Measurements from ENCODE around the gene ZNF329. TPM values are rescaled to one million over a fixed set of nuclear protein-coding genes. Genes with fewer than 3 reads are reported as not detected.

Gene ZNF329
- total RNA-seq, 1 experiment from 2014 or later = 9.8 TPM

DNA sequence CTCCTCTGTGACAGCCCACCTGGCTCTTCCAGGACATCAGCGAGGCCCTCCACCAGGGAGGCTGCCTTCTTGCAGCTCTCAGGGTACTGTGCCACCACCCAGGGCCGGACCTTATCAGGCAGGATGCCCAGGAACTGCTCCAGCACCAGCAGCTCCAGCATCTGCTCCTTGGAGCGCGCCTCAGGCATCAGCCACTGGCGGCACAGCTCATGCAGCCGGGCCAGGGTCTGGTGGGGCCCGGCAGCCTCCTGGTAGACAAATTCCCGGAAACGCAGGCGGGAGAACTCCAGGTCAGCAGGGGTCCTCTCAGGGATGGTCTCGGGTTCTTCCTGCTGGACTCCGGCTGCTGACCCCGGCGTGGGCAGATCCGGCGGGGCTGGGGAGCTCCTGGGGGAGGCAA is 60.7 kb downstream of the ZNF329 start:
- DNase-seq = no peak
- H3K9me3 ChIP-seq = 0 out of 2 replicates have a peak, but pooled peaks cover 3% of the 10 kb centered on the region
- no peaks in the 10 kb centered on the region for H3K27me3 ChIP-seq
- no peak overlapping the region for H3K4me3 ChIP-seq
- H3K36me3 ChIP-seq = no peaks in the 10 kb centered on the region

DNA sequence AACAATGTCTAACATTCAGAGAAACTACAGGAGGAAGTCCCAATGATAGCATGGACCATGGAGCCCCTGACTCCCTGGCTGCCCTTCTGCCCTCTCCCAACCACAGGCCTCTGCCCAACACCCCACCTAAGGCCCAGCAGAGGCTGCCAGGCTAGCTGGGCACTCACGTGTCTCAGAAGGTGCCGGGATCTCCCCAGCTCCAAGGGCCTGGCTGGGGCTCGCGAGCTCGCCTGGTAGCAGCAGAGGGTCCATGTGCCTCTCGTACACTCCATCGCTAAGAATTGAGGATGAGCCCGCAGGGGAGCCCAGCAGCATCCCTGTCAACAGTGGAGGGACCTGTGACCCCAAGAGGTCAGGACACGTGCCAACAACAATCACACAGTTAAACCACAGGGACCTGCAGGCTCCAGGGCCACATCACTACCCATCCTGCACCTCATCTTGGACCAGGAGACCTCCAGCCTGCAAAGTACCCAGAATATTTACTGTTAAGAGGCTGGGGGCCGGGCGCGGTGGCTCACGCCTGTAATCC is 62.0 kb downstream of the ZNF329 start:
- DNase-seq = no peak

DNA sequence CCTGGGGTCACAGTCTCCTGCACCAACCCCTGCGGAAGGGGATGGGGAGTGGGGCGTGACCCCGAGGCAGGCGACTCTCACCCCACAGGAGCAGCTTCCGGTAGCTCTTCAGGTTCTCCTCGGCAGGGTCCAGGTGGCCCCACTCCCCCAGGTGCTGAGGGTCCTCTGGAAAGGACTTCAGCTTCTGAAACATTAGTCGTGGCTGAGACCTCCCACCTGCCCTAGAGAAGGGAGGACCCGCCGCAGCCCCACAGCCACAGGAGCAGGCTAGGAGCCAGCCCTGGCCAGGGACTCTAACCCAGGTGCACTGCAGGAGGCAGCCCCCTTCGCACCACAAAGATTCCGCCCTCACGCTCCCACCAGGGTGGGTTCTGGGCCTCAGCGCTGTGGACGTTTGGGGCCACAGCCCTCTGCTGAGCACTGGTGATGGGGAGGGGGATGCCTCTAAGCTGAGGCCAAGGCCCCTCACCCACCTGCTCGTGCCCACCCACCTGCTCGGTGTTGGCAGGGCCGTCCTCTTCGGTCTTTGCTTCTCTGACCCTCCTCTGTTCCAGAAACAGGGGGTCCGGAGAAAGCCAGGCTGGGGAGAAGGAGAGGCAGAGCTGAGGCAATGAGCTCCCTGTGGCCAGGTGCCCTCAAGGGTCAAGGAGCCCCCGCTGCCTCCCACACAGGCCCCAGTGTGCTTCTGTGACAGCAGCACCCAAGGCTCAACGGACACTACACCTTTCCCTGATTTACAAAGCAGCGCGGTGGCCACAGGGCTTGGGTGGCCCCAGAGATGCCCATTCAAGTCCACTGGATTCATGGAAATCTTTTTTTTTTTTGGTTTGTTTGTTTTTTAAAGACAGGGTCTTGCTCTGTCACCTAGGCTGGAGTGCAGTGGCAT is 63.5 kb downstream of the ZNF329 start:
- peaks cover 5% of the 10 kb centered on the region; the same call in 1 of the 2 replicates for H3K9me3 ChIP-seq

More for the DNA sequence above, 62.0 kb downstream of the ZNF329 start:
- Histone ChIP-seq H3K27me3 (no peaks in the 10 kb centered on the region), H3K36me3 (no peaks in the 10 kb centered on the region), H3K9me3 (peaks cover 5% of the 10 kb centered on the region; the same call in 1 of the 2 replicates), H3K4me3 (no peak overlapping the region)

GRCh38 chr19:58085348-58085875 is 65.2 kb downstream of the ZNF329 start:
- Histone ChIP-seq H3K4me3 (no peak overlapping the region), H3K9me3 (peaks cover 8% of the 10 kb centered on the region; the same call in 1 of the 2 replicates), H3K27me3 (no peaks in the 10 kb centered on the region), H3K36me3 (no peaks in the 10 kb centered on the region)
- no peak for DNase-seq

More for the DNA sequence above, 63.5 kb downstream of the ZNF329 start:
- DNase-seq = no peak
- H3K4me3 ChIP-seq = no peak overlapping the region
- H3K27me3 ChIP-seq = no peaks in the 10 kb centered on the region
- no peaks in the 10 kb centered on the region for H3K36me3 ChIP-seq

GRCh38 chr19:58084596-58085347 is 65.8 kb downstream of the ZNF329 start:
- Histone ChIP-seq H3K36me3 (no peaks in the 10 kb centered on the region), H3K9me3 (peaks cover 8% of the 10 kb centered on the region; the same call in 1 of the 2 replicates), H3K27me3 (no peaks in the 10 kb centered on the region), H3K4me3 (no peak overlapping the region)
- no peak for DNase-seq

GRCh38 chr19:58083021-58083420 is 67.6 kb downstream of the ZNF329 start:
- Histone ChIP-seq H3K4me3 (no peak overlapping the region), H3K36me3 (no peaks in the 10 kb centered on the region), H3K9me3 (peaks cover 6% of the 10 kb centered on the region; the same call in 1 of the 2 replicates), H3K27me3 (no peaks in the 10 kb centered on the region)
- no peak for DNase-seq

DNA sequence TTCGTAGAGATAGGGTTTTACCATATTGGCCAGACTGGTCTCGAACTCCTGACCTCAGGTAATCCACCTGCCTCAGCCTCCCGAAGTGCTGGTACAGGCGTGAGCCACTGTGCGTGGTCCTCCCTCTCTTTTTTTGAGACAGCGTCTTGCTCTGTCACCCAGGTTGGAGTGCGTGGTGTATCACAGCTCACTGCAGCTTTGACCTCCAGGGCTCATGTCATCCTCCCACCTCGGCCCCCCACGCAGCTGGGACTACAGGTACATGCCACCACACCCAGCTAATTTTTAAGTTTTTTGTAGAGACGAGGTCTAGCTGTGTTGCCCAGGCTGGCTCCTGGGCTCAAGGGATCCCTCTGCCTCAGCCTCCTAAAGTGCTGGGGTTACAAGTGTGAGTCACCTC is 70.8 kb downstream of the ZNF329 start:
- peaks cover 5% of the 10 kb centered on the region; the same call in 1 of the 2 replicates for H3K9me3 ChIP-seq
- no peak for DNase-seq
- no peak overlapping the region for H3K4me3 ChIP-seq
- H3K36me3 ChIP-seq = no peaks in the 10 kb centered on the region
- no peaks in the 10 kb centered on the region for H3K27me3 ChIP-seq

Other genes starting within 250 kb of the ZNF329 start
- 3.1 and 7.4 TPM in 2 replicates for gene ZNF417, start 234.2 kb downstream of the ZNF329 start, total RNA-seq (2014; rRNA removed; shearing (Covaris generic); ENCODE audit: low replicate concordance)
- not detected in 2 replicates for gene ZNF418, start 215.4 kb downstream of the ZNF329 start, total RNA-seq (2014; rRNA removed; shearing (Covaris generic); ENCODE audit: low replicate concordance)
- 1.1 and 3.2 TPM in 2 replicates for gene ZNF256, start 203.1 kb downstream of the ZNF329 start, total RNA-seq (2014; rRNA removed; shearing (Covaris generic); ENCODE audit: low replicate concordance)
- gene C19orf18, start 176.3 kb downstream of the ZNF329 start, total RNA-seq (2014; rRNA removed; shearing (Covaris generic); ENCODE audit: low replicate concordance) = not detected in 2 replicates
- 11.5 and 12.4 TPM in 2 replicates for gene ZNF606, start 148.0 kb downstream of the ZNF329 start, total RNA-seq (2014; rRNA removed; shearing (Covaris generic); ENCODE audit: low replicate concordance)
- not detected in 2 replicates for gene ZSCAN1, start 116.8 kb downstream of the ZNF329 start, total RNA-seq (2014; rRNA removed; shearing (Covaris generic); ENCODE audit: low replicate concordance)
- not detected in 2 replicates for gene ZNF135, start 91.5 kb downstream of the ZNF329 start, total RNA-seq (2014; rRNA removed; shearing (Covaris generic); ENCODE audit: low replicate concordance)
- gene ZSCAN18, start 52.6 kb downstream of the ZNF329 start, total RNA-seq (2014; rRNA removed; shearing (Covaris generic); ENCODE audit: low replicate concordance) = 3.8 and 8.2 TPM in 2 replicates
- 4.7 and 5.4 TPM in 2 replicates for gene ZNF274, start 32.3 kb upstream of the ZNF329 start, total RNA-seq (2014; rRNA removed; shearing (Covaris generic); ENCODE audit: low replicate concordance)
- 6.6 and 15.5 TPM in 2 replicates for gene ZNF544, start 78.1 kb upstream of the ZNF329 start, total RNA-seq (2014; rRNA removed; shearing (Covaris generic); ENCODE audit: low replicate concordance)
- 1.5 and 3.0 TPM in 2 replicates for gene ZNF8, start 128.2 kb upstream of the ZNF329 start, total RNA-seq (2014; rRNA removed; shearing (Covaris generic); ENCODE audit: low replicate concordance)
- 26.0 and 32.0 TPM in 2 replicates for gene ERVK3-1, start 154.6 kb upstream of the ZNF329 start, total RNA-seq (2014; rRNA removed; shearing (Covaris generic); ENCODE audit: low replicate concordance)
- 0.12 and 2.5 TPM in 2 replicates for gene ZSCAN22, start 176.2 kb upstream of the ZNF329 start, total RNA-seq (2014; rRNA removed; shearing (Covaris generic); ENCODE audit: low replicate concordance)
- 29.0 TPM in 1 of 2 replicates, not detected in the other for gene A1BG, start 202.7 kb upstream of the ZNF329 start, total RNA-seq (2014; rRNA removed; shearing (Covaris generic); ENCODE audit: low replicate concordance)
- 3.0 and 3.2 TPM in 2 replicates for gene ZNF497, start 212.0 kb upstream of the ZNF329 start, total RNA-seq (2014; rRNA removed; shearing (Covaris generic); ENCODE audit: low replicate concordance)
- gene ZNF837, start 230.2 kb upstream of the ZNF329 start, total RNA-seq (2014; rRNA removed; shearing (Covaris generic); ENCODE audit: low replicate concordance) = 1.4 and 4.0 TPM in 2 replicates
- gene RPS5, start 236.5 kb upstream of the ZNF329 start, total RNA-seq (2014; rRNA removed; shearing (Covaris generic); ENCODE audit: low replicate concordance) = 3,455 and 3,636 TPM in 2 replicates
- 6.6 TPM in 1 of 2 replicates, not detected in the other for gene RNF225, start 244.9 kb upstream of the ZNF329 start, total RNA-seq (2014; rRNA removed; shearing (Covaris generic); ENCODE audit: low replicate concordance)

Measured in MG63 (cell line).